WTC11 (cell line): ENCODE results near the gene TNFAIP3. TPM values are rescaled to one million over a fixed set of nuclear protein-coding genes. Genes with fewer than 3 reads are reported as not detected.

ENCODE experiments used
- ATAC-seq: fragments of 200-7000 bp; cut with Tn5 transposase; 2 replicates; pipeline ENCODE4 v1.10.0; 2021; ENCODE audit warnings: mild to moderate bottlenecking, moderate library complexity
- CTCF ChIA-PET: fragments of 300-600 bp; sonication (Branson Sonifier 250); formaldehyde crosslinking; loops from one replicate; lab custom pipeline; 2021; ENCODE audit warnings: antibody characterized with exemption; lab: Charles Lee
- POLR2A ChIA-PET: fragments of 350-600 bp; sonication (Branson Sonifier 250); formaldehyde crosslinking; loops from one replicate; lab custom pipeline; 2021; ENCODE audit warnings: antibody characterized with exemption; lab: Charles Lee
- DNase-seq: peaks from one replicate; pipeline ENCODE4 v3.0.0; 2021; ENCODE audit warnings: low spot score
- H3K27ac Mint-ChIP-seq: 2 replicates; pipeline ENCODE4 v1.8.0; 2021; ENCODE audit warnings: mixed read lengths
- H3K27me3 Mint-ChIP-seq: 2 replicates; pipeline ENCODE4 v1.8.0; 2021; ENCODE audit warnings: low read depth, mild to moderate bottlenecking, moderate library complexity, mixed read lengths
- H3K36me3 Mint-ChIP-seq: 2 replicates; pipeline ENCODE4 v1.8.0; 2021; ENCODE audit warnings: mixed read lengths
- H3K4me1 Mint-ChIP-seq: 2 replicates; pipeline ENCODE4 v1.8.0; 2022; ENCODE audit warnings: mixed read lengths
- H3K4me3 Mint-ChIP-seq: 2 replicates; pipeline ENCODE4 v1.8.0; 2021; ENCODE audit warnings: mild to moderate bottlenecking, moderate library complexity, mixed read lengths
- H3K9me3 Mint-ChIP-seq: 2 replicates; pipeline ENCODE4 v1.8.0; 2021; ENCODE audit warnings: mixed read lengths
- ATF1 ChIP-seq: sonication (generic); formaldehyde crosslinking; IDR thresholded peaks from 2 replicates; pipeline ENCODE4 v1.8.1; 2023; ENCODE audit warnings: mild to moderate bottlenecking, moderate library complexity, missing genetic modification reagents
- CDX4 ChIP-seq: fragments of 250-450 bp; sonication (Bioruptor Pico); IDR thresholded peaks from 2 replicates; pipeline ENCODE4 v1.9.0; 2021; ENCODE audit warnings: moderate library complexity, mild to moderate bottlenecking, inconsistent platforms, borderline replicate concordance
- E2F5 ChIP-seq: sonication (generic); formaldehyde crosslinking; IDR thresholded peaks from 2 replicates; pipeline ENCODE4 v1.8.1; 2022; ENCODE audit warnings: mild to moderate bottlenecking, moderate library complexity, missing genetic modification reagents
- EMX1 ChIP-seq: fragments of 250-450 bp; sonication (Bioruptor Pico); IDR thresholded peaks from 2 replicates; pipeline ENCODE4 v1.8.0; 2021; ENCODE audit warnings: mild to moderate bottlenecking
- GRHL2 ChIP-seq: fragments of 250-450 bp; sonication (Bioruptor Pico); IDR thresholded peaks from 2 replicates; pipeline ENCODE4 v1.8.0; 2022; ENCODE audit warnings: mild to moderate bottlenecking, moderate library complexity; ENCODE audit not compliant: insufficient replicate concordance, severe bottlenecking
- IRF2 ChIP-seq: sonication (generic); formaldehyde crosslinking; IDR thresholded peaks from 2 replicates; pipeline ENCODE4 v1.8.0; 2022; ENCODE audit warnings: low read depth, missing genetic modification reagents, borderline replicate concordance
- JUN ChIP-seq: sonication (generic); formaldehyde crosslinking; IDR thresholded peaks from 2 replicates; pipeline ENCODE4 v1.8.0; 2023; ENCODE audit warnings: mild to moderate bottlenecking, missing genetic modification reagents
- MLX ChIP-seq: sonication (generic); formaldehyde crosslinking; IDR thresholded peaks from 2 replicates; pipeline ENCODE4 v1.8.1; 2023; ENCODE audit warnings: mild to moderate bottlenecking, missing genetic modification reagents, moderate library complexity
- NR2C2 ChIP-seq: sonication (generic); formaldehyde crosslinking; IDR thresholded peaks from 2 replicates; pipeline ENCODE4 v1.8.0; 2022; ENCODE audit warnings: mild to moderate bottlenecking, missing genetic modification reagents
- RELA ChIP-seq: sonication (generic); formaldehyde crosslinking; IDR thresholded peaks from 2 replicates; pipeline ENCODE4 v1.8.1; 2022; ENCODE audit warnings: missing genetic modification reagents, mild to moderate bottlenecking, borderline replicate concordance
- RORB ChIP-seq: fragments of 250-450 bp; sonication (Bioruptor Pico); IDR thresholded peaks from 2 replicates; pipeline ENCODE4 v1.9.0; 2021; ENCODE audit warnings: mild to moderate bottlenecking
- TCF7 ChIP-seq: sonication (generic); formaldehyde crosslinking; IDR thresholded peaks from 2 replicates; pipeline ENCODE4 v1.8.0; 2022; ENCODE audit warnings: mild to moderate bottlenecking, low read depth, missing genetic modification reagents, moderate library complexity
- TP53 ChIP-seq: sonication (generic); formaldehyde crosslinking; IDR thresholded peaks from 2 replicates; pipeline ENCODE4 v1.8.1; 2023; ENCODE audit warnings: mild to moderate bottlenecking, missing genetic modification reagents
- ZNF281 ChIP-seq: sonication (generic); formaldehyde crosslinking; IDR thresholded peaks from 2 replicates; pipeline ENCODE4 v1.8.0; 2023; ENCODE audit warnings: mild to moderate bottlenecking, missing genetic modification reagents
- ZNF396 ChIP-seq: fragments of 250-450 bp; sonication (Bioruptor Pico); IDR thresholded peaks from 2 replicates; pipeline ENCODE4 v1.8.0; 2021; ENCODE audit warnings: mild to moderate bottlenecking, moderate library complexity, borderline replicate concordance
- ZNF532 ChIP-seq: fragments of 250-450 bp; sonication (Bioruptor Pico); IDR thresholded peaks from 2 replicates; pipeline ENCODE4 v1.9.0; 2021; ENCODE audit warnings: mild to moderate bottlenecking, borderline replicate concordance
- ZSCAN18 ChIP-seq: fragments of 250-450 bp; sonication (Bioruptor Pico); IDR thresholded peaks from 2 replicates; pipeline ENCODE4 v2.1.2; 2022; ENCODE audit warnings: mild to moderate bottlenecking, moderate library complexity
- total RNA-seq: library from RNA; stranded (reverse); gene quantifications from 3 replicates; pipeline ENCODE4 v1.2.3, GENCODE V29; 2021
- TF ChIP-seq, protein P1 (sequence below): sonication (generic); formaldehyde crosslinking; conservative IDR thresholded peaks from 2 replicates; pipeline ENCODE4 v1.8.1; 2022; ENCODE audit warnings: mild to moderate bottlenecking, missing genetic modification reagents
- TF ChIP-seq, protein P2 (sequence below): sonication (generic); formaldehyde crosslinking; IDR thresholded peaks from 2 replicates; pipeline ENCODE4 v1.8.0; 2022; ENCODE audit warnings: mild to moderate bottlenecking, missing genetic modification reagents

The TNFAIP3 gene
- total RNA-seq, 1 experiment from 2014 or later: 4.2 TPM

DNA sequence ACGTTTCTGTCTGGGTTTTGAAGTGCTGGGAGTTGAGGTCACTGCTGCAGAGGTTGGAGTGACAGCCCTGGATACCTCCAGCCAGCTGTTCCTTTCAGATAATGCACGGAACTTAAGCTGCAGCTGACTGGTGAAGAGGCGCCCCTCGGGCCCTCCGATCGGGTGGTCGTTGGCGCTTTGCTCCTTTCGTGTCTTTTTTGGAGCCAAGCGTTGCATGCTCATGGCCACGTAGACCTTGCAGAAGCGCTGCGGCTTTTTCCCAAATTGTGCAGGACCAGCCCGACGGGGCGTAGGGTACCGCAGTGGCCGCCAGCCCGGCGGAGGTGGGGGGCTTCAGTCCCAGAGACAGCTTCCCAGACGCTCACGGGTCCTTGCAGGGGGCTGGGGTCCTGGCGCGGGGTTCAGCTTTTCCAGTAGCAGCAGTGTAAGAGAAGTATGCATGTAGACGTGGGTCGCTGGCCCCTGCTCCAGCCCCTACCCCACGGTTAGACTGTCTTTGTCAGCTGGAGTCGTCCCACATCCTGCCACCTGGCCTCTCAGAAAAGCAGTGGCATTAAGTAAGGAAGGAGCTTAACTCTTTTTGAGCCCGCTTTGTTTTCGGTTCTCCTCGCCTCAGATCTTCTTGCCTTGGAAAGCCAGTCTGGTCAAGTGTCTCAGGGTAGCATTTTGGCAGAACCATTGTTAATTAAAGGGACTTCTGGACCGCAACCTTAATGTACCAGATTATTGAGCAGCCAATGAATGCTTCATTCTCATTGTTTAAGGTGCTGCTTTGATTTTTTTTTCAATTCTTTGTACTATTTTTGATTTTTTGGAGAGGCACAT is 838 bp downstream of the TNFAIP3 start:
- POLR2A ChIA-PET: interaction anchor here (0.5 to 1.6 kb wide), 4 partner anchors 10 to 92 kb away, joined by 3 to 8 read pairs (median 5); no protein-coding TSS in a partner anchor
- no peak overlapping the region for H3K27ac Mint-ChIP-seq
- no peaks in the 10 kb centered on the region for H3K9me3 Mint-ChIP-seq
- peaks cover 37% of the 10 kb centered on the region for H3K4me1 Mint-ChIP-seq
- CTCF ChIA-PET: interaction anchor here (0.8 to 4.1 kb wide), 10 partner anchors 11 to 206 kb away, joined by 3 to 54 read pairs (median 4); no protein-coding TSS in a partner anchor
- DNase-seq (peak; percentile 21), ATAC-seq (peak; percentile 6)
- peaks cover 31% of the 10 kb centered on the region for H3K27me3 Mint-ChIP-seq
- H3K4me3 Mint-ChIP-seq: peak overlapping the region; percentile 87
- H3K36me3 Mint-ChIP-seq: no peaks in the 10 kb centered on the region
- TF ChIP-seq RELA (CRISPR knock-in tag) (no peak), E2F5 (CRISPR knock-in tag) (0 out of 2 replicates have a peak, but pooled peaks have one; percentile 17)

DNA sequence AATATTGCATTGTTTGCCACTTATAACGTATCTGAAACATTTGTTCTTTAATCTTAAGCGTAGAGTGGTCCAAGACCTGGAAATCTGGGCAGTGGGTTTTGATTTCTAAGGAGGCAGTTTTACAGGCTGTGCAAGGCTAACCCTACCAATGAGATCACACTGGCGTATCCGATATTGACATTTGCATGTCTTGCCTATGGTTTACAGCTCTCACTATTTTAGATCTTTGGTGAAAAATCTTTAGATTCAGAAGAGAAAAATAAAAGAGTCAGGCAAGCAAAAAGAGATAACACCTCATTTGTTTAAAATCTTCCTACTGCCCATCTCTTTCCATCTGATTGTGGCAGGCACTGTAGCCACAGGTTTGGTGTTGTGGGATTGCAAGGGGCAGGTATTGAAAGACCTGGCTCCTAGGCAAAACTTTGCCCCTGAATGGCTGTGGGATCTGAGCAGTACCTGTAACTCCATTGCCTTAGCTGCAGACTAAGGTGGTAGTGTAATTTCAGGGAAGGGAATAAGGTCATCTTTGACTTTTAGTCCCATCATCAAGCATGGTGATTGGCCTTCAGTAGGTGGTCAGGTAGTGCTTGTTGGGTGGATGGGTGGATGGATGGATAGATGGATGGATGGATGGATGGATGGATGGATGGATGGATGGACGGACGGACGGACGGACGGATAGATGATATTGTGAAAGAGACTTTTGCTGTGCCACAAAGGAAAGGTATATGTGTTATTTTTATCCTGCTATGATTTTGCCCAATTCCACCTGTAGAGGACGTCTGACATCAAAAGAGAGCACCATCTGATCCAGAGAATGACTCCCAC is 1.9 kb downstream of the TNFAIP3 start:
- ATAC-seq: no peak
- ChIA-PET CTCF (interaction anchor here (0.8 to 4.1 kb wide), 8 partner anchors 10 to 207 kb away, joined by 3 to 54 read pairs (median 4); no protein-coding TSS in a partner anchor), POLR2A (interaction anchor here (1.4 to 1.6 kb wide), 2 partner anchors 9 to 10 kb away, joined by 4 to 6 read pairs; no protein-coding TSS in a partner anchor)
- Mint-ChIP-seq H3K4me3 (no peak overlapping the region), H3K27me3 (peaks cover 31% of the 10 kb centered on the region), H3K36me3 (no peaks in the 10 kb centered on the region), H3K27ac (no peak overlapping the region), H3K9me3 (no peaks in the 10 kb centered on the region), H3K4me1 (peaks cover 37% of the 10 kb centered on the region)
- DNase-seq: no peak
- no peak for TF ChIP-seq ZNF532
- TF ChIP-seq ZNF281: no peak
- no peak for TF ChIP-seq RORB (CRISPR knock-in tag)
- TF ChIP-seq GRHL2: no peak
- TF ChIP-seq, protein P1, sequence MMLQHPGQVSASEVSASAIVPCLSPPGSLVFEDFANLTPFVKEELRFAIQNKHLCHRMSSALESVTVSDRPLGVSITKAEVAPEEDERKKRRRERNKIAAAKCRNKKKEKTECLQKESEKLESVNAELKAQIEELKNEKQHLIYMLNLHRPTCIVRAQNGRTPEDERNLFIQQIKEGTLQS (CRISPR knock-in tag): no peak
- no peak for TF ChIP-seq TCF7
- no peak for TF ChIP-seq ZSCAN18 (CRISPR knock-in tag)
- TF ChIP-seq NR2C2 (CRISPR knock-in tag): no peak
- TF ChIP-seq CDX4 (CRISPR knock-in tag): no peak
- no peak for TF ChIP-seq MLX (CRISPR knock-in tag)
- TF ChIP-seq ZNF396 (CRISPR knock-in tag): no peak
- no peak for TF ChIP-seq TP53 (CRISPR knock-in tag)
- no peak for TF ChIP-seq ATF1 (CRISPR knock-in tag)
- TF ChIP-seq IRF2 (CRISPR knock-in tag): no peak
- TF ChIP-seq EMX1 (CRISPR knock-in tag): no peak
- TF ChIP-seq, protein P2, sequence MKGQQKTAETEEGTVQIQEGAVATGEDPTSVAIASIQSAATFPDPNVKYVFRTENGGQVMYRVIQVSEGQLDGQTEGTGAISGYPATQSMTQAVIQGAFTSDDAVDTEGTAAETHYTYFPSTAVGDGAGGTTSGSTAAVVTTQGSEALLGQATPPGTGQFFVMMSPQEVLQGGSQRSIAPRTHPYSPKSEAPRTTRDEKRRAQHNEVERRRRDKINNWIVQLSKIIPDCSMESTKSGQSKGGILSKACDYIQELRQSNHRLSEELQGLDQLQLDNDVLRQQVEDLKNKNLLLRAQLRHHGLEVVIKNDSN (CRISPR knock-in tag): no peak
- no peak for TF ChIP-seq JUN (CRISPR knock-in tag)
